GM19328 (cell line): ENCODE measurements around the gene CEP104.

Experiments used
- ATAC-seq: cut with Tn5 transposase; IDR thresholded peaks from one replicate; pipeline ENCODE4 v1.9.1; 2021; ENCODE audit warnings: mild to moderate bottlenecking, moderate library complexity; ENCODE audit not compliant: unreplicated experiment

The CEP104 gene

DNA sequence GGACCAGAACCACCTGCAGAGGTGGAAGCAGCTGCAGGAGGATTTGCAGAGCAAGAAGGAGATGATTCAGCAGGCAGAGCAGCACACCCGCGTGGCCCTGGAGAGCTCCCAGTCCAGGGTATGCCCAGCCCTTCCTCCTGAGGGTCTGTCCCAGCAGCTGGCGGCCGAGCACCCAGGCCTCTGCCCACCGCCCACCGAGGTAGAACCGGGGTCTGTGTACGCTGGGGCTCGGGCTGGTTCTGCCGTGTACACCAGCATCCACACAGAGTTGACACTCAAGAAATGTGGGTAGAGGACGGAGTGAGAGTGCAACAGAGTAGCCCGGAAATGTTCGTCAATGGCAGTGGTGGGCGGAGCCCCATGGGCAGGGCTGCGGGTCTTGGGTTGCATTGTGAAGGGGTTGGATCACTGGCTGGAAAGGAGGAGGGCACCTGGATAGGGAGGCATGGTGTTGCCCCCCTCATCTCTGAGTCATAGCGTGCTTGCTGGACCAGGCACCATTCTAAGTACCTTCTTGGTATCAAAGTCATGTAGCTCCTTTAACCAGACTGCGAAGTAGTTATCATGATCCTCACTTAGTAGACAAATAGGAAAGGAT is 89.6 kb downstream of the CEP104 start:
- no peak for ATAC-seq

DNA sequence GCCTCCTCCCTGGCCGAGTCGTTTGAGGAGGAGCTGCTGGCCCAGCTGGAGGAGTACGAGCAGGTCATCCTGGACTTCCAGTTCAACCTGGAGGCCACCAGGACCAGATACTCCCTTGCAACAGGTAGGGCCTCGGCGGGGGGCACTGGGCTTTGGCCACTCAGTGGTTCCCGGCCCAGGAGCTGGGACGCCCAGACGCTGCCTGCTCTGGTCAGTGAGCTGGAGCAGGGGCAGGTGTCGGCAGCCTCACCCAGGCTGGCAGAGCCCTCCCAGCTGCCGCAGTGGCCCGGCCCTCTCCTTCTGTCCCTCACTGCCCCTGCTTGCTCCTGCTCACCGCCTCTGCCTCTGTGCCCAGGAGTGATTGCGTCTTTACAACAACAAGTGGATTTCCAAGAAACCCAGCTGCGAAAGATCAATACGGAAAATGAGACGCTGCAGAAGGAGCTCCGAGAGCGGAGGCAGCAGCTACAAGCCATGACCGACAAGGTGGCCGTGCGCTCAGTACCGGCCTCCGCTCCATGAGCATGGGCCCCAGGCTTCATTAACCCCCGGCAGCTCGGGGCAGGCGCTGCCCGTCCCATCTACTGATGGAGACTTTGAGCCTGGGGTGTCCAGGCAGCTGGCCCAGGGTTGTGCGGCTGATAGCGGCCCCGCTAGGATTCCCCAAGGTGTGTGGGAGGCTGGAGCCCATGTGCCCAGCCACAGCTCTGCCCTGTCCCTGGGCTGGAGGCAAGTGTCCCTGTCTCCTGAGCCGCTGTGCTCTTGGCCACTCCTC is 93.5 kb downstream of the CEP104 start:
- no peak for ATAC-seq

DNA sequence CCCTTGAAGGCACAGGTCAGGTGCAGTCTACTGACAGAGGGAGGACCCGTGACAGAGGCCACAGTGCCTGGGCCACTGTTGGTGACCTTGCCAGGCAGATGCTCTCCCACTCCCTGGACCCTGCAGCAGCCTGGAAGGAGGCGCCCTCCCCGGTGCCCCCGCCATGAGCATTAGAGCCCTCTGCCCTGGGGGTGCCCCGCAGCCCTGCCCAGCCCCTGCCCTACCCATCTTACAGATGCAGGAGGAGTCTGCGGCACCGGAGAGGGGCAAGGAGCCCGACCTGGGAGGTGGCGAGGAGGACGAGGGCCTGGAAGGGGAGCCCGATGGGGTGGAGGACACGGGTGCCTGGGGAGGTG is 94.2 kb downstream of the CEP104 start:
- ATAC-seq: no peak

GRCh38 chr1:3762151-3762872 is 94.7 kb downstream of the CEP104 start:
- no peak for ATAC-seq
